OCI-LY3 (cell line): ENCODE measurements around the gene RAD21L1.

Source experiments
- H2AFZ ChIP-seq: fragments of 200-600, 300-600 bp; shearing (Covaris generic); 2 replicates; pipeline ENCODE4 v1.6.0; 2014; ENCODE audit warnings: antibody characterized with exemption, low read depth, low read length
- H3K27ac ChIP-seq: fragments of 200-600, 300-600 bp; sonication (generic); 2 replicates; pipeline ENCODE4 v1.5.1; 2014; ENCODE audit warnings: mild to moderate bottlenecking, low read length, moderate library complexity, mixed read lengths
- H3K27me3 ChIP-seq: fragments of 200-600, 300-600 bp; sonication (generic); 2 replicates; pipeline ENCODE4 v1.6.1; 2014; ENCODE audit warnings: low read depth, low read length, mixed read lengths
- H3K36me3 ChIP-seq: fragments of 200-600, 300-600 bp; sonication (generic); replicated peaks from 2 replicates; pipeline ENCODE3; 2014; ENCODE audit warnings: low read depth, low read length, mixed read lengths
- H3K4me1 ChIP-seq: fragments of 300-600, 200-600 bp; sonication (generic); 2 replicates; pipeline ENCODE4 v1.6.1; 2014; ENCODE audit warnings: low read length, mixed read lengths
- H3K4me2 ChIP-seq: fragments of 200-600, 300-600 bp; sonication (generic); 2 replicates; pipeline ENCODE4 v1.6.1; 2014; ENCODE audit warnings: low read length, mixed read lengths
- H3K4me3 ChIP-seq: fragments of 300-600, 200-600 bp; sonication (generic); 2 replicates; pipeline ENCODE4 v1.5.1; 2014; ENCODE audit warnings: antibody characterized with exemption, mild to moderate bottlenecking, low read length, moderate library complexity
- H3K79me2 ChIP-seq: fragments of 300-600, 200-600 bp; shearing (Covaris generic); 2 replicates; pipeline ENCODE4 v1.6.1; 2014; ENCODE audit warnings: mild to moderate bottlenecking, low read length, mixed read lengths
- H3K9ac ChIP-seq: fragments of 300-600, 200-600 bp; shearing (Covaris generic); 2 replicates; pipeline ENCODE4 v1.6.0; 2014; ENCODE audit warnings: mild to moderate bottlenecking, low read length, moderate library complexity
- H3K9me3 ChIP-seq: fragments of 200-600, 300-600 bp; shearing (Covaris generic); 2 replicates; pipeline ENCODE4 v1.6.1; 2014; ENCODE audit warnings: low read length, mixed read lengths; ENCODE audit not compliant: insufficient read depth
- H4K20me1 ChIP-seq: fragments of 200-600, 300-600 bp; sonication (generic); 2 replicates; pipeline ENCODE4 v1.6.1; 2016; ENCODE audit warnings: low read length, mixed read lengths; ENCODE audit not compliant: insufficient read depth
- CTCF ChIP-seq: fragments of 200-600, 300-600 bp; sonication (generic); IDR thresholded peaks from 2 replicates; pipeline ENCODE4 v1.5.1; 2014; ENCODE audit warnings: antibody characterized with exemption, low read length, low read depth
- EZH2phosphoT487 ChIP-seq: fragments of 200-600 bp; shearing (Covaris generic); IDR thresholded peaks from 2 replicates; pipeline ENCODE4 v1.6.1; 2018; ENCODE audit warnings: antibody characterized with exemption, mixed run types, low read depth

The RAD21L1 gene

GRCh38 chr20:1304710-1305515 lies 79.1 kb downstream of the RAD21L1 start:
- TF ChIP-seq CTCF (no peak), EZH2phosphoT487 (no peak)
- H3K79me2 ChIP-seq, result no peaks in the 10 kb centered on the region
- H3K9ac ChIP-seq, result no peak overlapping the region
- no peaks in the 10 kb centered on the region for H4K20me1 ChIP-seq
- no peaks in the 10 kb centered on the region for H3K36me3 ChIP-seq
- H3K27me3 ChIP-seq, result no peaks in the 10 kb centered on the region
- H3K27ac ChIP-seq, result no peak overlapping the region
- H3K9me3 ChIP-seq, result no peaks in the 10 kb centered on the region
- H2AFZ ChIP-seq, result no peak overlapping the region
- H3K4me1 ChIP-seq, result no peaks in the 10 kb centered on the region
- no peak overlapping the region for H3K4me2 ChIP-seq
- no peak overlapping the region for H3K4me3 ChIP-seq
